ENCODE measurements around the gene GNAS-AS1. TPM values are rescaled to one million over a fixed set of nuclear protein-coding genes. Genes with fewer than 3 reads are reported as not detected.

GNAS-AS1 gene
- total and polyA plus RNA-seq, 2 donors (not counting 1 experiment from before 2014, with no cell fraction given) = 1.5 TPM; not detected in 1

DNA sequence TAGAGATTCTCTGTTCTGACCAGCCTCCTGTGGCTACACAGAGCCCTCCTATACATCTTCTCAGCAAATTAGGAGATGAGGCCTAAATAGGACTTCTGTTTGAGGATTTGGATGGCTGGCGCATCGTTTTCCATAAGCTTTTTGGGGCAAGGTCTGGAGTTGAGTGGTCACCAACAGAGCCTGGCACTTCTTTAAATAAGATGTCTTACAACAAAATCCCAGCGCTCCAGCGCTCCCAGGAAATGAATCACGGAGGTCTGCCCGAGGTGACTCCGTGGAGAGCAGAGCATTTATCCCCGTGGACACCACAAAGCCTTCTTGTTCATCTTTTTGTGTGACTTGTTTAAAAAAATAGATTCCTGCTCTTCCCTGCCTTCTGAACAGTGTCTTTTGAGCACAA, 75.3 kb downstream of the GNAS-AS1 start:
- CTCF ChIA-PET = no interaction called here
- no peak for ATAC-seq (ENCODE audit: low read depth)
- peaks cover 27% of the 10 kb centered on the region for H3K27me3 Mint-ChIP-seq

DNA sequence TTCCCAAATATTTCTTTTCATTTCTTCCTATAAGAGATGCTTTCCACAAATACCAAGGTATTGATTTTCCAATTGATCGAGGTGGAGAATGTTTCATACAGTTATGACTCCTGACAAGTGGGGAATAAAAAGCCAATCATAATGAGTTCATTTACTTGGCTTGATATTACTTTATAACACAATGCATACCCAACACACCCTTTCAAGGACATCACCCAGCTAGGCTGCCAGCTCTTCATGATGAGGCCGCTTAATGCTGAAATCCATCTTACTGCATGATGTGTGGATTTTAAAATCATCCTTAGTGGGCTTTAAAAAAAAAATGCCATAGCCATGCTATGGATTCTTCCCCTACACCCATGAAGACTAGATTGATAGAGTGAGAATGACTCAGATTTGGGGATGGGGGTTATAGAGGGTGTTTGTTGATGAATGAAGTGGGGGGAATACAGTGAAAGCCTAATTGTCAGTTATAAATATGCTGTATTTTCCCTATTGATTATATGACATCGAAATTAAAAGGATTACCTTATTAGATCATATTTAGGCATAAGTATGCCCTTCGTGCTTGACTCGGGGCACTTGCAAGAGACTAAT, 75.9 kb downstream of the GNAS-AS1 start:
- intact Hi-C loops (cut with micrococcal nuclease) = no loop called here
- H3K9me3 ChIP-seq (ENCODE audit: control extremely low read depth in 1 of 3, control insufficient read depth in 2 of 3, insufficient read depth in 1 of 3, low read length in 2 of 3) = no peaks in the 10 kb centered on the region
- H3K36me3 ChIP-seq (replicated peaks in 1 of 2; ENCODE audit: control extremely low read depth in 1 of 2, control insufficient read depth in 1 of 2, extremely low read depth in 1 of 2, insufficient read depth in 2 of 2, low read length in 1 of 2) = no peaks in the 10 kb centered on the region
- ATAC-seq (ENCODE audit: low read depth) (no peak), DNase-seq (no peak)
- H3K27ac ChIP-seq (ENCODE audit: low read length in 2 of 2) = no peak overlapping the region
- no peak overlapping the region for H3K4me3 ChIP-seq (ENCODE audit: control extremely low read depth in 1 of 5, extremely low read depth in 1 of 5, insufficient read depth in 1 of 5, low read depth in 2 of 5, low read length in 4 of 5)
- no peak overlapping the region for H3K9ac ChIP-seq (ENCODE audit: low read length)
- H3K79me2 ChIP-seq (ENCODE audit: control insufficient read depth, insufficient read depth, low read length) = no peaks in the 10 kb centered on the region
- H3K4me1 ChIP-seq (ENCODE audit: control insufficient read depth in 2 of 2, insufficient read depth in 2 of 2, low read length in 2 of 2) = no peaks in the 10 kb centered on the region
- no peak for TF ChIP-seq EZH2 (IDR thresholded peaks at IDR 0.05; ENCODE audit: borderline replicate concordance, insufficient read depth, low read depth, low read length, poor library complexity, severe bottlenecking)
- TF ChIP-seq, protein P1, sequence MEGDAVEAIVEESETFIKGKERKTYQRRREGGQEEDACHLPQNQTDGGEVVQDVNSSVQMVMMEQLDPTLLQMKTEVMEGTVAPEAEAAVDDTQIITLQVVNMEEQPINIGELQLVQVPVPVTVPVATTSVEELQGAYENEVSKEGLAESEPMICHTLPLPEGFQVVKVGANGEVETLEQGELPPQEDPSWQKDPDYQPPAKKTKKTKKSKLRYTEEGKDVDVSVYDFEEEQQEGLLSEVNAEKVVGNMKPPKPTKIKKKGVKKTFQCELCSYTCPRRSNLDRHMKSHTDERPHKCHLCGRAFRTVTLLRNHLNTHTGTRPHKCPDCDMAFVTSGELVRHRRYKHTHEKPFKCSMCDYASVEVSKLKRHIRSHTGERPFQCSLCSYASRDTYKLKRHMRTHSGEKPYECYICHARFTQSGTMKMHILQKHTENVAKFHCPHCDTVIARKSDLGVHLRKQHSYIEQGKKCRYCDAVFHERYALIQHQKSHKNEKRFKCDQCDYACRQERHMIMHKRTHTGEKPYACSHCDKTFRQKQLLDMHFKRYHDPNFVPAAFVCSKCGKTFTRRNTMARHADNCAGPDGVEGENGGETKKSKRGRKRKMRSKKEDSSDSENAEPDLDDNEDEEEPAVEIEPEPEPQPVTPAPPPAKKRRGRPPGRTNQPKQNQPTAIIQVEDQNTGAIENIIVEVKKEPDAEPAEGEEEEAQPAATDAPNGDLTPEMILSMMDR (IDR thresholded peaks at IDR 0.05) = no peak
- H3K4me2 ChIP-seq (replicated peaks; ENCODE audit: low read depth, low read length, poor library complexity, severe bottlenecking) = no peak overlapping the region
- no peaks in the 10 kb centered on the region for H4K20me1 ChIP-seq (ENCODE audit: control insufficient read depth, insufficient read depth, low read length, poor library complexity, severe bottlenecking)
- Mint-ChIP-seq H3K4me3 (no peak overlapping the region), H3K4me1 (no peaks in the 10 kb centered on the region), H3K9me3 (ENCODE audit: insufficient read depth) (no peaks in the 10 kb centered on the region), H3K27ac (no peak overlapping the region), H3K27me3 (peaks cover 28% of the 10 kb centered on the region)
- H2AFZ ChIP-seq (ENCODE audit: insufficient read depth, low read depth, low read length, poor library complexity, severe bottlenecking) = no peak overlapping the region
- no CpG with 5 or more reads among the region's 5 CpGs for WGBS (ENCODE audit: insufficient coverage)
- H3K27me3 ChIP-seq (replicated peaks in 1 of 4; ENCODE audit: control extremely low read depth in 1 of 4, control insufficient read depth in 3 of 4, insufficient read depth in 4 of 4, low read length in 3 of 4) = no peaks in the 10 kb centered on the region
- POLR2A ChIA-PET = no interaction called here
- CTCF ChIA-PET = no interaction called here

More for the DNA sequence above, 75.3 kb downstream of the GNAS-AS1 start:
- no peak for TF ChIP-seq EZH2 (IDR thresholded peaks at IDR 0.05; ENCODE audit: borderline replicate concordance, insufficient read depth, low read depth, low read length, poor library complexity, severe bottlenecking)
- TF ChIP-seq, protein P1 (IDR thresholded peaks at IDR 0.05) = no peak
- Histone ChIP-seq H3K4me2 (replicated peaks; ENCODE audit: low read depth, low read length, poor library complexity, severe bottlenecking) (no peak overlapping the region), H3K4me1 (ENCODE audit: control insufficient read depth in 2 of 2, insufficient read depth in 2 of 2, low read length in 2 of 2) (no peaks in the 10 kb centered on the region), H2AFZ (ENCODE audit: insufficient read depth, low read depth, low read length, poor library complexity, severe bottlenecking) (no peak overlapping the region), H3K27ac (ENCODE audit: low read length in 2 of 2) (no peak overlapping the region), H3K9ac (ENCODE audit: low read length) (no peak overlapping the region), H3K9me3 (ENCODE audit: control extremely low read depth in 1 of 3, control insufficient read depth in 2 of 3, insufficient read depth in 1 of 3, low read length in 2 of 3) (no peaks in the 10 kb centered on the region), H3K79me2 (ENCODE audit: control insufficient read depth, insufficient read depth, low read length) (no peaks in the 10 kb centered on the region), H3K36me3 (replicated peaks in 1 of 2; ENCODE audit: control extremely low read depth in 1 of 2, control insufficient read depth in 1 of 2, extremely low read depth in 1 of 2, insufficient read depth in 2 of 2, low read length in 1 of 2) (no peaks in the 10 kb centered on the region), H3K27me3 (replicated peaks in 1 of 4; ENCODE audit: control extremely low read depth in 1 of 4, control insufficient read depth in 3 of 4, insufficient read depth in 4 of 4, low read length in 3 of 4) (no peaks in the 10 kb centered on the region), H3K4me3 (ENCODE audit: control extremely low read depth in 1 of 5, extremely low read depth in 1 of 5, insufficient read depth in 1 of 5, low read depth in 2 of 5, low read length in 4 of 5) (no peak overlapping the region), H4K20me1 (ENCODE audit: control insufficient read depth, insufficient read depth, low read length, poor library complexity, severe bottlenecking) (no peaks in the 10 kb centered on the region)
- H3K4me3 Mint-ChIP-seq = no peak overlapping the region
- H3K27ac Mint-ChIP-seq = no peak overlapping the region
- POLR2A ChIA-PET = no interaction called here
- no peaks in the 10 kb centered on the region for H3K9me3 Mint-ChIP-seq (ENCODE audit: insufficient read depth)
- intact Hi-C loops (cut with micrococcal nuclease) = no loop called here
- H3K4me1 Mint-ChIP-seq = no peaks in the 10 kb centered on the region
- no peak for DNase-seq
- WGBS (ENCODE audit: insufficient coverage) = 94% methylated on average over 3 of the region's 8 CpGs

Data from B cell (primary cell).